Stimulated activated effector memory CD8-positive, alpha-beta T cell treated with anti-CD3 and anti-CD28 coated beads, Interleukin-12 subunit alpha, Interleukin-12 subunit beta, amount 100 ng/mL, for 72 hours (primary cell): ENCODE results near the gene KIF17.
A peak's percentile ranks its signal among the peaks of the same experiment; 100 is the strongest.
"Not testable (repeated sequence)": the region's sequence is repeated elsewhere in the genome, so short reads cannot be mapped to it uniquely, and the experiment has no call there.

Experiments used
- ATAC-seq: fragments of 150-1000 bp; cut with Tn5 transposase; 2 replicates; pipeline ENCODE4 v1.10.0; 2021
- DNase-seq, 2 donors: peaks; one replicate each; pipeline ENCODE4 v3.0.0; 2021 to 2022; ENCODE audit warnings: low spot score in 2 of 2
- H3K27ac Mint-ChIP-seq: one replicate; pipeline ENCODE4 v1.8.0; 2022; ENCODE audit warnings: mild to moderate bottlenecking, mixed read lengths
- H3K36me3 Mint-ChIP-seq: one replicate; pipeline ENCODE4 v1.8.0; 2022; ENCODE audit warnings: mild to moderate bottlenecking, mixed read lengths
- H3K4me1 Mint-ChIP-seq: one replicate; pipeline ENCODE4 v1.8.0; 2022; ENCODE audit warnings: mixed read lengths
- H3K4me3 Mint-ChIP-seq: one replicate; pipeline ENCODE4 v1.8.0; 2022; ENCODE audit warnings: mild to moderate bottlenecking, mixed read lengths
- H3K9me3 Mint-ChIP-seq: one replicate; pipeline ENCODE4 v1.8.0; 2022; ENCODE audit warnings: mixed read lengths

The KIF17 gene

DNA sequence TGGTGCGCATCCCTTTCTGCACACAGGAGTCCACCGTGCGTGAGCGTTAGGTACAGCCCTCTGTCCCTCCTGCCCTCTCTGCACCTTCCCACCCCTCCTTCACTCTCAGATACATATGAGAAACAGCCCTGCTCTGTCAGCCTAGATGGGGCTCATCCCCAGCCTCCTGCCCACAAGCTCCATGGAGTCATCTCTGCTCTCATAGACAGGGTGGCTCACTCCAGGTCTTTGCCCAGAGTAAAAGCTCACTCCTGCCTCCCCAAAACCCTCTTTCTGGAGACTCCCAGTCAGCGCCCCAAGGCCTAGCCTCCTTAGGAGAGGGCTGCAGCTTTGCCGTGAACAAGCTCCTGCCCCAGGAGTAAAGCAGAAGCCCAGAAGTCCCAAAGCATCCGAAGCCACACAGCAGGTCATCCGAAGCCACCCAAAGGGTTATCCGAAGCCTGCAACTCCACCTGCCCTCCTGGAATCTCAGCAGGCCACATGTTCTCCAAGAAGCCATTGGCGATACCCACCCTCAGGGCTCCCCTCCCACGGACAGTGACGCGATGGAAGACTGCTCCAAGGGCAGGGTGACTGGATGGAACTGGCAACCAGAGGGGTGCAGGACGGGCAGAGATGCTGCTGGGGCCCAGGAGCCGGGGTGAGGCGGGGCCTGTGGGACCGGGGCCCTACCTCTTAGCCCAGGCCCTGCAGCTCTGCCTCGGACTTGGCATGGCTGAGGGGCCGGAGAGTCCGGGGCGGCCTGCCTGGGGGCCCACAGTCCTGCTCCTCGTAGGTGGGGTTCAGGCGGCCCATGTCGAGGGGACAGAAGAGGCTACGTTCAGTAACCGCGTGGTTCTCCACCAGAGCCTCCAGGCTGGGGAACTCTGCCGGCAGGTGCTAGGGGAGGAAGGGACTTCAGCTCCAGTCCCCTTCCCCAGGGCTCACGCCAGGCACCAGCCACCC, 3.6 kb upstream of the KIF17 start:
- Mint-ChIP-seq H3K4me3 (no peak overlapping the region), H3K36me3 (peaks cover 6% of the 10 kb centered on the region), H3K4me1 (peaks cover 4% of the 10 kb centered on the region), H3K27ac (no peak overlapping the region), H3K9me3 (no peaks in the 10 kb centered on the region)
- DNase-seq: no peak
- ATAC-seq: no peak

DNA sequence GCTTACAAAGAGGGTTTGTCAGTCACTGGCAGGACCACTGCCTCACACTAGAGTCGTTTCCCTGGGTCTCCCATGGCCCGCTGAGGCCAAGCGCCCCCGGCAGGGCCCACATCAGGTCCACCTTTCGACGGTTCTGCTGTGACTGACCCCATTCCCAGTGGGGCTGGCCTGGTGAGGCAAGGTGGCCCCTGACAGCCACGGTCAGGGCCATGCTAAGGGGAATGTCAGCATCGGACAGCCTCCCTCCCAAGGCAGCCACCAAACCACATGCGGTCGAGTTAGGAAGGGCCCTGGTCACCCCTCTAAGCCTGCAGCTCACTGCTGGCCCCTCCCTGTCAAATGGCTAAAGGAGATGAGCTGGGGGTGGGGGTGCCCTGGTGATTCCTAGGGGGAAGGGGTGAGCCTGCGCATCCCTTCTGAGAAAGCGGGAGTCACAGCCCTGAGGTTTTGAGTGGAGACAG, 2.9 kb upstream of the KIF17 start:
- Mint-ChIP-seq H3K4me3 (no peak overlapping the region), H3K27ac (no peak overlapping the region), H3K9me3 (no peaks in the 10 kb centered on the region), H3K4me1 (peaks cover 8% of the 10 kb centered on the region), H3K36me3 (peaks cover 6% of the 10 kb centered on the region)
- ATAC-seq (no peak), DNase-seq (no peak)

DNA sequence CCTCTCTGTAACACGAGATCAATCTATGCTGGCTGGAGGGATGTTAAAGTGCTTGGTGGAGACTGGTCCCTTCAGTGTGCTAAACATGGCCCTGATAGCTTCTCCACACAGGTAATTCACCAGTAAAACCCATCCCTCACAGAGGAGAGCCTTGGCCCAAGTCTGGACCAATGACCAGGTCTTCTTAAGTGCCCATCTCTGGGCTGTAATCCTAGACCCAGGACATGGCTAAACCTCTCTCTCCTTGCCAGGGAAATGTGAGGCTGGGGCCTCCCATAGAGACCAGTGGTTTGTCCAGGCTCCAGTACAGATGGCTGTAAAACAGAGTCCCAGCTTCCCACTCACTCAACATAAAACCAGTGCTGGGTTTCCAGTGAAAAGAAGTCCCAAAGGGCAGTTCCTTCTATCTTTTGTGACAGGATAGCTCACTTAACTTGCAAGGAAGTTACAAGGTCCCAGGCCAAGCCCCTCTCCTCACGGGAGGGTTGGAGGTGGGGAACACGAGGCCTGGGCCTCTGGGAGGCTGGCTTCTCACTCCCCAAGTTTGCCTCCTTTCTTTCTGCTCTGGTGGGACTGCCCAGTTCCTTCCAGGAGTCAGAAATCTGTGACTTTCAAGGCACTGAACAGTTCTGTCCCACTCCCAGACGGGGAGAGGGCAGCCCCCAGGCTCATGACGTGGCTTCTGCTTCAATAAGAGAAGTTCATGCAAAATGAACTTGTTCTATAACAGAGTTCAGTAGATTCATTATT, 2.2 kb upstream of the KIF17 start:
- no peaks in the 10 kb centered on the region for H3K9me3 Mint-ChIP-seq
- H3K4me3 Mint-ChIP-seq: no peak overlapping the region
- ATAC-seq (no peak), DNase-seq (no peak)
- H3K4me1 Mint-ChIP-seq: peaks cover 8% of the 10 kb centered on the region
- no peak overlapping the region for H3K27ac Mint-ChIP-seq
- peaks cover 6% of the 10 kb centered on the region for H3K36me3 Mint-ChIP-seq

DNA sequence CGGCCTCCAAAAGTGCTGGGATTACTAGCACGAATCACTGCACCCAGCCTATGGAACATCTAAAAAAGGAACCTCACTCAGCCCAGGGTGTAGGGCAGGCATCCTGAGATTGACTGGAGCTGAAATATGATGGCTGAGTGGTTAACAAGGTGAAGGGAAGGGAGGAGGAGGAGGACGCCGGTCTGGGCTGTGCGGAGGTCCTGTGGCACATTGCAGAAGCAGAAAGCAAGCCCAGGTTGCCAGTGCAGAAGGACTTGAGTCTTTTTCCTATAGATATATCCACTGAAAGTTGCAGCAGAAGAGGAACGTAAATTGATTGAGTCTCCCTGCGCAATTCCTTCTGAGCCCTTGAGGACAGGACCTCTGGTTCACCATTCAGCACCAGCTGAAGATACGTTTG, 1.5 kb upstream of the KIF17 start:
- H3K27ac Mint-ChIP-seq: no peak overlapping the region
- peaks cover 8% of the 10 kb centered on the region for H3K4me1 Mint-ChIP-seq
- H3K36me3 Mint-ChIP-seq: peaks cover 6% of the 10 kb centered on the region
- ATAC-seq (no peak), DNase-seq (no peak)
- no peaks in the 10 kb centered on the region for H3K9me3 Mint-ChIP-seq
- no peak overlapping the region for H3K4me3 Mint-ChIP-seq

DNA sequence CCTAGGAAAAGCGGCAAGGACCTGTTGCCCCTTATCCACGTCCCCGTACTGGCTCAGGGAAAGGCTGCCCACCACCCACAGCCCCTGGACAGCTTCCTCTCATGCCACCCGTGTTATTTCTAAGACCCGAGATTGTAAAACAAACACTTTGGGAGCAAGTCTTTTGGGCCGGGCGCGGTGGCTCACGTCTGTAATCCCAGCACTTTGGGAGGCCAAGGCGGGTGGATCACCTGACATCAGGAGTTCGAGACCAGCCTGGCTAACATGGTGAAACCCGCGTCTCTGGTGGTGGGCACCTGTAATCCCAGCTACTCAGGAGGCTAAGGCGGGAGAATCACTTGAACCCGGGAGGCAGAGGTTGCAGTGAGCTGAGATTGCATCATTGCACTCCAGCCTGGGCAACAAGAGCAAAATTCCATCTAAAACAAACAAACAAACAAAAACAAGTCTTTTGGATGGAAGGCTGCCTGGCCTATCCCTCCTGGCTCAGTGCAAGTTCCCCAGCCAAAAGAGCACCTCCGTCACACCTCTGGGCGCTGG, 606 bp upstream of the KIF17 start:
- H3K4me3 Mint-ChIP-seq: peak overlapping the region; percentile 62
- H3K27ac Mint-ChIP-seq, ATAC-seq, DNase-seq, H3K9me3 Mint-ChIP-seq, H3K36me3 Mint-ChIP-seq, H3K4me1 Mint-ChIP-seq: not testable (repeated sequence)

DNA sequence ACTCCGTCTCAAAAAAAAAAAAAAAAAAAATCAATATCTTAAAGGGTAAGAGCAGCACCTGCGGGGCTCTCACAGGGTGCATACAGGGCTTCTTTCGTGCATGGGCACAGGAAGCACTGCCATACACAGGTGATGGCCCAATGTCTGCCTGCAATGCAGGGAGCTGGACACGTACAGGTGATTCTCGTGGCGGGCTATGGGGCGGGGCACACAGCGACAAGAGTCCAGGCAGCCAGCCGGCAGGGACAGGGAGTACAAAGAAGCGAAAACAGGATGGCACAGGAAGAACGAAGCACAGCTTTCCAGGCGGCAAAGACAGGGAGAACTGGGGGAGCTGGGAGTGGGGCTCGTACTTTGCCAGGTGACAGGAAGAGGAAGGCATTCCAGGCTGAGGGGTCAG, 1.6 kb downstream of the KIF17 start:
- Mint-ChIP-seq H3K4me3 (peak overlapping the region; percentile 45), H3K4me1 (peaks cover 8% of the 10 kb centered on the region), H3K9me3 (no peaks in the 10 kb centered on the region), H3K27ac (no peak overlapping the region), H3K36me3 (peaks cover 6% of the 10 kb centered on the region)
- DNase-seq: no peak
- ATAC-seq: no peak

DNA sequence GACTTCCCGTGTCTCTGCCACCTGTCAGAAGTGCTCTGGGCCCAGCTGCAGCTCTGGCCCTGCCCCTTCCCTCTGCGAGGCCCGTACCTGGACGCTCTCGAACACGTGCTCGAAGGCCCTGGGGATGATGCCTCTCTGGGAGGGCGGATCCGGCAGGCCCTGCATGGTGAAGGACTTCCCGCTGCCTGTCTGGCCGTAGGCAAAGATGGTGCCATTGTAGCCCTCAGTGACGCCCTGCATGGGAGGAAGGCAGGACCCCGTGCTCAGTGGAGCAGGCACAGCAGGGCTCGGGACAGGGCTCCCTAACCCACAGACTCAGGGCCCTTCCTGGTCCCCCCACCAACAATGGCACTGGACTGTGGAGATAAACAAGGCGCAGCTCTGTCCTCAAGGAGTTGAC, 2.4 kb downstream of the KIF17 start:
- Mint-ChIP-seq H3K4me3 (no peak overlapping the region), H3K27ac (no peak overlapping the region), H3K4me1 (peaks cover 8% of the 10 kb centered on the region), H3K9me3 (no peaks in the 10 kb centered on the region), H3K36me3 (peaks cover 6% of the 10 kb centered on the region)
- ATAC-seq (no peak), DNase-seq (no peak)

DNA sequence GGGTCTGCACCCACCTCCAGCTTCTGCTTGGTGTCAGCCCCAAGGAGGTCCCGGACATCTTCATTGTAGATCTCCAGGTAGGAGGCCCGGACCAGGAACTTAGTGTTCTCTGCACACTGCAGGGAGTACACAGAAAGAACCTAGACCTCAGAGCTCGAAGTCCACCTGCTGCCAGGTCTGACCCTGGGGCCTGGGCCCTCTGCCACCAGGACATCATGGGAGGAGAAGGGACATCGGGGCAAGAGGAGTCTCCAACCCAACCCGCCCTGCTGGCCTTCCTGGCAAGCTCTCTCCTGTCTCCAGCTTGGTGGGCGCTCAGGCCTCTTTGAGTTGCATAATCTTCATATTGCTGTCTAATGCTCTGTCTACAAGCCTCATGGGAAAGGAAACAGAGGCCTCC, 4.4 kb downstream of the KIF17 start:
- H3K4me1 Mint-ChIP-seq: peaks cover 8% of the 10 kb centered on the region
- H3K9me3 Mint-ChIP-seq: no peaks in the 10 kb centered on the region
- DNase-seq (no peak), ATAC-seq (no peak)
- no peak overlapping the region for H3K27ac Mint-ChIP-seq
- H3K36me3 Mint-ChIP-seq: no peaks in the 10 kb centered on the region
- H3K4me3 Mint-ChIP-seq: no peak overlapping the region

DNA sequence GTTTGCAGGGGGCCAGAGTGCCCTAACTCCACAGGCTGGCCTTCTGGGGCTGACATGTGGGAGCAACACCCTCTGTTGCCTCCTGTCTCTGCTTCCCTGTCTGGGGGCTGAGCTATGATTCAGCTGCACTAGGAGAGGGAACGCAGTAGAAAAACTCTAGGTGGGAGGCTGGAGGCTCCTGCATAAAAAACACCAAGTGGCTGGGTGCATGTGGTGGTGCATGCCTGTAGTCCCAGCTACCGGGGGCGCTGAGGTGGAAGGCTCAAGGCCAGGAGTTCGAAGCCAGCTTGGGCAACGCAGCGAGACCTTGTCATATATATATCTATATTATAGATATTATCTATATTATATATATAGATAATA, 5.6 kb downstream of the KIF17 start:
- no peak overlapping the region for H3K27ac Mint-ChIP-seq
- no peak overlapping the region for H3K4me3 Mint-ChIP-seq
- H3K36me3 Mint-ChIP-seq: no peaks in the 10 kb centered on the region
- DNase-seq (no peak), ATAC-seq (no peak)
- H3K4me1 Mint-ChIP-seq: peaks cover 8% of the 10 kb centered on the region
- H3K9me3 Mint-ChIP-seq: no peaks in the 10 kb centered on the region

DNA sequence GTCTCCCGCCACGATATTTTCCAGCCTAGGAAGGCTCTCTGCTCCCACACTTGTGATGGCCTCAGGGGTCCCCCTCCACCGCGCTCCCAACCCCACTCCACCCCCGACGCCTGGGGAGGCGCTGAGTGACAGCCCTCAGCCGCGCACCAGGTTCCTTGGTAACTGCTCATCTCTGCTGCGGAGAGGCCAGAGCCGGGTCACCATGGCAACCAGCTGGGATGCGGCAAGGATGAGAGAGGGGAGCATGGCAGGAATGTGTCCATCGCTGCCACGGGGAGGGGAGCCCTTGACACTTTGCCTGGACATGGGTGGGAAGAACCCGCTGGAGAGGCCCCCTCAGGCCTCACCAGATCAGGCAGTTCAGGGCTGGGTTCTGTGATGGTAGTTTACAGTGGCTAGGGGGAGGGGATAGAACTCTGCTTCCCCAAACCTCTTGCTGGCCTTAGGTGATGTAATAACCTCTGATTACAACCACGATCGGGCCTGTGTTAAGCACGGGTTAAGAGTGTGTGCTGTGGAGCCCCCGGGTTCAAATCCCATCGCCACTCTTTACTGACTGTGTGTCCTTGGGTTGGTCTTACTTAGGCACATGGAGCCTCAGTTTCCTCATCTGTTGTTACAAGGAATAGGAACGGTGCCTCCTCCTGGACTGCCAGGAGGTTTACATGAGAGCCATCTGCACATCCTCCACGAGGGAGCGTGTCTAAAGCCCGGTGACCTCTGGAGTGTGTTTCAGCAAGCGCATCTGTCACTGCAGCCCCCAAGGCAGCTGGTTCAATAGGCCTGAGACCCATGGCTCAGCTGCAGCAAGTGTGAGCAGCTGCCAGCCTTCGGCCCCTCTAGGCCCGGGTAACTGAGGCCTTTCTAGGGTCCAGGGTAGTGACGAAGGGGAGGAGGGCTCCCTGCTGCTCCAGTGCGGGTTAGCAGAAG, 6.3 kb downstream of the KIF17 start:
- ATAC-seq (no peak), DNase-seq (no peak)
- Mint-ChIP-seq H3K9me3 (no peaks in the 10 kb centered on the region), H3K4me1 (peaks cover 6% of the 10 kb centered on the region), H3K4me3 (no peak overlapping the region), H3K27ac (no peak overlapping the region), H3K36me3 (no peaks in the 10 kb centered on the region)

DNA sequence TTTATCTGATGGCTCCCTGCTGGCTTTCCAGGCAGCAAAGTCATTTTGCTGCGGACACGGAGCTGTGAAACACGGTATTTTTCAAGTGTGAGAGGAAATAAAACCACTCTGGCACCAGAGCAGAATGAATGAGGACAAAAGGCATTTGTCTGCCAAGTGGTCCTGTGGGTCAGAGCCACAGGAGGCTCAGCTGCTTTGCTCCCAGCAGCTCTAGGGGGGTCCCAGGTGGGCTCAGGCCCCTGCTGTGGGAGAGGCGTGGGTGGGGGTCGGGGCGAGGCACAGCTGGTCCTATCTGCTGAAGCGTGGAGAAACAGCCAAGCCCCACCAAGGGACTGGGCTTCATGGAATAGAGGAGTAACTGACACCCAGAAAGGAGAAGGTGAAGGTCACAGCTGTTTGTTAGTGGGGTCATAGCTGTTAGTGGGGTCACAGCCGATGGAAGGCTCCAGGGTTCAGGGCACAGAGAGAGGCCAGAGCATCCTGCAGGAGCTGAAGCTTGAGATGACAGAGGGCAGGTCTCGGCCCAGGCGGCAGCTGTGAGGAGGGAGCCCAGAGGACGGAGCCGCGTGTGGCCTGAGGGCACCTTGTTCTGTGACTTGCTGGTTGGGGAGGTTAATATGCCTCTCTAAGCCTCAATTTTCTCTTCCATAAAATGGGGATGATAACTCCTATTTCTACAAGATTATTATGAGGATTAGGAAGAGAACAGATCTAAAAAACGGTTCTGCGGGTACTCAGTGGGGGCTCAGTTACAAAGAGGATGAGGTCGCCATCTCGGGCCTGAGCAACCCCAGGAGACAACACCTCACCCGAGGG, 7.1 kb downstream of the KIF17 start:
- Mint-ChIP-seq H3K4me3 (no peak overlapping the region), H3K27ac (no peak overlapping the region), H3K36me3 (no peaks in the 10 kb centered on the region), H3K9me3 (no peaks in the 10 kb centered on the region), H3K4me1 (no peaks in the 10 kb centered on the region)
- DNase-seq (no peak), ATAC-seq (no peak)

DNA sequence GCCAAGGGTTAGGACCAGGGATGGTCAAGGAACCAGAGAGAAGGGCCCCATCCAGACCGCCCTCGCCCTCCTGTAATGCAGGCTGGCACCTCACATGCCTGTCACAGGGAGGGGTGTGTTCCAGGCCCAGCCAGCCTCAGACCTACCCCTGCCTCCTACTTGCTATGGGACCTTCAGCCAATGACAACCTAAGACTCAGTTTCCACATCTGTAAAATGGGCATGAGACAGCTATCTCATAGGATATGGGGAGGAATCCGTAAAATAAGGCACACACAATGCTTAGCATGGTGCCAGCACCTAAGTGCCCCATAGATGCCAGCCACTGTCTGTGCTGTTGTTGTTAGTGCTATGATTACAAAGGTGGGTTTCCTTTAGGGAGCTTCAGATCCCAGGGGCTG, 7.9 kb downstream of the KIF17 start:
- Mint-ChIP-seq H3K9me3 (no peaks in the 10 kb centered on the region), H3K4me3 (no peak overlapping the region), H3K36me3 (no peaks in the 10 kb centered on the region), H3K27ac (no peak overlapping the region), H3K4me1 (no peaks in the 10 kb centered on the region)
- DNase-seq (no peak), ATAC-seq (peak; percentile 33)

DNA sequence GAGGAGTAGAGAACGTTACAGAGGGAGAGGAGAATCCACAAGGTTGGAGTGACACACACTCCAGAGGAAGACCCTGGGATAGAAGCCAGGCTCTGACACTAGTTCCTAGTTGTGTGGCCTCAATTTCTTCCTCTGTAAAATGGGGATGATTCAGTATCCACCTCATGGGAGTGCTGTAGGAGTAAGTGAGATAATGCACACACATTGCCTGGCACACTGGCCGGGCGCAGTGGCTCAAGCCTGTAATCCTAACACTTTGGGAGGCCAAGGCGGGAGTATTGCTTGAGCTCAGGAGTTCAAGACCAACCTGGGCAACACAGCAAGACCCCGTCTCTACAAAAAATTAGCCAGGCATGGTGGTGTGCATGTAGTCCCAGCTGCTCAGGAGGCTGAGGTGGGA, 8.9 kb downstream of the KIF17 start:
- no peak for ATAC-seq
- H3K36me3 Mint-ChIP-seq: no peaks in the 10 kb centered on the region
- no peak for DNase-seq
- no peaks in the 10 kb centered on the region for H3K4me1 Mint-ChIP-seq
- H3K9me3 Mint-ChIP-seq: no peaks in the 10 kb centered on the region
- H3K4me3 Mint-ChIP-seq: no peak overlapping the region
- H3K27ac Mint-ChIP-seq: no peak overlapping the region

DNA sequence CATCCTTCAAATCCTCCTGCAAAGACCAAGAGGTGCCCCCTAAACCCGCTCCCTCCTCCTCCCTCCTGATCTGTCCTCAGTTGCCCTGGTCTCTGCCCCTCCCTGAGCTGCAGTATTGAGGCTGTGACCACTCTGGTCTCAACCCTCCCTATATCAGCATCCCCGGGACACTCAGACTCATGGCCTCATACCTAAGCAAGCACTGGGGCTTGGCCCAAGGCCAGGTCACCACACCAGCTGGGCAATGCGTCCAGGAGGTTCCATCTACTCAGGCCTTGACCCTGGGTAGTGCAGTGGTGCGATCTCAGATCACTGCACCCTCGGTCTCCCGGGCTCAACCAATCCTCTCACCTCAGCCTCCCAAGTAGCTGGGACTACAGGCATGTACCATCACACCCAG, 9.8 kb downstream of the KIF17 start:
- H3K36me3 Mint-ChIP-seq: no peaks in the 10 kb centered on the region
- no peak for ATAC-seq
- H3K4me1 Mint-ChIP-seq: no peaks in the 10 kb centered on the region
- no peak overlapping the region for H3K27ac Mint-ChIP-seq
- no peak overlapping the region for H3K4me3 Mint-ChIP-seq
- no peak for DNase-seq
- H3K9me3 Mint-ChIP-seq: no peaks in the 10 kb centered on the region
